ENCODE measurements around the gene CRB2. TPM values are rescaled to one million over a fixed set of nuclear protein-coding genes. Genes with fewer than 3 reads are reported as not detected.

Gene CRB2
- total RNA-seq, 2 experiments from 2014 or later, result not detected

DNA sequence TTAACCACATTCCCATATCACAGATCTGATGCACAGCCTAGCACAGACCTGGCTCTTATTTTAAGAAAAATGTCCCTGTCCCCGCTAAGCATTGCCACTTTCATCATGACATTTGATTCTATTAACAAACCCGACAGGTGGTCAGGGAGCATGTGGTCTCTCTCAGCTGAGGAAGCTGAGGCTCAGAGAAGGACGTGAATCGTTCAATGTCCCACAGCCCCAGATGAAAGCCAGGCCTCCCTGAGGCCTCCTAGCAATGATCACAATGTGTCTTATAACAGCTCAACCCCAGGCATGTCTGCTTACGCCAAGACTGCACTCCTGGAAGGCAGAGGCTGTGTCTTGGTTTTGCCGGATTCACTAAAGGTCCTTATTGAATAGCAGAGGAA, 10.4 kb upstream of the CRB2 start:
- CTCF ChIA-PET, result interaction anchor here (1.4 to 2.2 kb wide), 3 partner anchors 9 to 243 kb away, joined by 3 to 6 read pairs (median 4); no protein-coding TSS in a partner anchor
- Mint-ChIP-seq H3K4me1 (peaks cover 8% of the 10 kb centered on the region), H3K9me3 (ENCODE audit: low read depth) (no peaks in the 10 kb centered on the region), H3K27ac (no peak overlapping the region), H3K36me3 (no peaks in the 10 kb centered on the region), H3K4me3 (no peak overlapping the region), H3K27me3 (peaks cover 5% of the 10 kb centered on the region)
- ATAC-seq (no peak), DNase-seq (no peak)

DNA sequence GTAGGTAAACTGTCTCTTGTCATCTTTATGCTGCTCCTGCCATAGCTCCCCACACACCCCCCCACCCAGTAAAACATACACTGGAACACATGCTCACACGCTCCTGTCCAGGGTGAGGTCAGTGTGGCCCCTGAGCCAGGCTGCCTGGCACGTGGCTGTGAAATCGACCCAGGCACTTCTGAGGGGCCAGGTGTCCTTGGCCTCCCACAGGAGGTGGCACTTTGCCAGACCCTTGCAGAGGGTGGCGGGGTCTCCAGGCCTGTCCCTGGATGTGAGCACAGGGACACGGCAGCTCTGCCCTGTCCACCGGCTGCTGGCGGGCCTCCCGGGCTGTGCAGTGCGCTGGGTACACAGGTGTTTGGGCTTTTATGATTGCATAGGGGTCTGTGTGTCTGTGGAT, 10.0 kb upstream of the CRB2 start:
- no peak for ATAC-seq
- Mint-ChIP-seq H3K4me1 (peaks cover 5% of the 10 kb centered on the region), H3K27me3 (peaks cover 5% of the 10 kb centered on the region), H3K27ac (no peak overlapping the region), H3K9me3 (ENCODE audit: low read depth) (no peaks in the 10 kb centered on the region), H3K36me3 (no peaks in the 10 kb centered on the region), H3K4me3 (no peak overlapping the region)
- no peak for DNase-seq
- CTCF ChIA-PET, result interaction anchor here (1.7 kb wide), 1 partner anchor 8 kb away, joined by 4 read pairs; no protein-coding TSS in a partner anchor

DNA sequence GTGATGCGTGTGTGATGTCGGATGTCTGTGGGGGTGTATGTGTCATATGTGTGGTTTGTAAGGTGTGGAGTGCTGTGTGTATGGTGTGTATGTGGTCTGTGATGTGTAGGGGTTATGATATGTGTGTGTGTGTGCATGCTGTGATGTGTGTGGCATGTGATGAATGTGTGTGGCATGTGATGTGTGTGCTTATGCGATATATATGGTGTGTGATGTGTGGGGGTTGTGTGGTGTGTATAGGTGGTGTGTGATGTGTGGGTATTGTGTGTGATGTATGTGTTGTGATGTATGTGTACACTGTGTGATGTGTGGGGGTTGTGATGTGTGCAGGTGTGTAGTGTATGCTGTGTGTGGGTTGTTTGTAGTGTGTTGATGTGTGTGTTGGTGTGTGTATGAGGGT, 9.2 kb upstream of the CRB2 start:
- Mint-ChIP-seq H3K27ac (no peak overlapping the region), H3K36me3 (no peaks in the 10 kb centered on the region), H3K9me3 (ENCODE audit: low read depth) (no peaks in the 10 kb centered on the region), H3K4me3 (no peak overlapping the region), H3K4me1 (no peaks in the 10 kb centered on the region), H3K27me3 (peaks cover 5% of the 10 kb centered on the region)
- DNase-seq (no peak), ATAC-seq (no peak)
- CTCF ChIA-PET, result no interaction called here

DNA sequence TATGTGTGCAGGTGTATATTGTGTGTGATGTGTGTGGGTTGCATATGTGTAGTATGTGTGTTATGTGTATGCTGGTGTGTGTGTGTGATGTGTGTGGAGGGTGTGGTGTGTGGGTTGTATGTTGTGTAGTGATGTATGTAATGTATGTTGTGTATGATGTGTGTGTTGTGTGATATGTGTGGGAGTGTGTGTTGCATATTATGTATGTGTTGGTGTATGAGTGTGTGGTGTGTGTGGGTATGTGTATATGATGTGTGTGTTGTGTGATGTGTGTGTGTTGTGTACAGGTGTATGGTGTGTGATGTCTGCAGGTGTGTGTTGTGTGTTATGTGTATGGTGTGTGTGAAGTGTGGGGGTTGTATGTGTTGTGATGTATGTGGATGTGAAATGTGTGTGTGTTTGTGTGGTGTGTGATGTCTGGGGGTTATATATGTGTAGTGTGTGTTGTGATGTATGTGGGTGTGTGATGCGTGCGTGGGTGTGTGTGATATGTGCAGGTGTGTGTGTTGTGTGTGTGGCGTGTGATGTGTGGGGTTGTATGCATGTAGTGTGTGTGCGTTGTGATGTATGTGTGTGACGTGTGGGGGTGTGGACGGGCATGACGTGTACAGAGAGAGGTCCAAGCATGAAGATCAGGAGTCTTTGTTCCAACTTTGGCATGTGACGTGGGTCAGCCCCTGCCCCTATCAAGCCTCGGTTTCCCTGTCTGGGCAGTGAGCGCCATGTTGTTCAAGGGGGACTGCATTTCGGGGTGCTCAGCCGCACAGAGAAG, 8.5 kb upstream of the CRB2 start:
- DNase-seq (no peak), ATAC-seq (no peak)
- CTCF ChIA-PET, result no interaction called here
- Mint-ChIP-seq H3K27ac (no peak overlapping the region), H3K4me3 (no peak overlapping the region), H3K27me3 (peaks cover 9% of the 10 kb centered on the region), H3K4me1 (no peaks in the 10 kb centered on the region), H3K9me3 (ENCODE audit: low read depth) (no peaks in the 10 kb centered on the region), H3K36me3 (no peaks in the 10 kb centered on the region)

DNA sequence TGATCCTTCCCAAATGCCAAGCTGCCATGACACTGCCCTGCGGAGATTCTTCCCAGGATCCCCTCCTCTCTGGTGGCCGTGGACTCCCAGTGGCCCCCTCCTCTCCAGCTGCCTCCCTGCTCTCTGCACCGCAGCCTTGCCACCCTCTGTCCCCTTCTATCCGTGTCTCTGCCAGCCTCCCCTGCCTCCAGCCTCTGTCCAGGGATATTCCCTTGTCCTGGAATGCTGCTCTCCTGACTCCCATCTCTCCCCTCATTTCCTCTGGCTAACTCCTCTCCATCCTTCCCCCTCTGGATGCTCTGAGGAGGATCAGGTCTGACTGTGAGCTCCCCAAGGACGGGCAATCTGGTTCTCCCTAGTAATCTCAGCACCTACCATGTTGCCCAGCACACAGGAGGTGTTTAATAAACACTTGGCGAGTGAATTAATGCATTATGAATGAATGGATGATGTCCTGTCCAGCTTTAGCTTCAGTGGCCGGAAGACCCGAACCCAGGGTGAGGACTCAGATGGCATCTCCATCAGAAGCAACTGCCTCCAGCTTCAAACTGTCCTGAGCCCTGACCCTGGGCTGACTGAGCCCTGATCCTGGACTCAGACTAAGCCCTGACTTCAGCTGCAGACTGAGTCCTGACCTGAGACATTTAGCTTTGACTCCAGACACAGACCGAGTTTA, 7.5 kb upstream of the CRB2 start:
- H3K9me3 Mint-ChIP-seq (ENCODE audit: low read depth), result no peaks in the 10 kb centered on the region
- H3K27ac Mint-ChIP-seq, result no peak overlapping the region
- DNase-seq (no peak), ATAC-seq (no peak)
- no peaks in the 10 kb centered on the region for H3K36me3 Mint-ChIP-seq
- no peaks in the 10 kb centered on the region for H3K4me1 Mint-ChIP-seq
- CTCF ChIA-PET, result interaction anchor here (0.6 to 3.2 kb wide), 20 partner anchors 8 to 537 kb away, joined by 3 to 40 read pairs (median 6); partner anchors contain the start of gene RC3H2
- H3K27me3 Mint-ChIP-seq, result peaks cover 12% of the 10 kb centered on the region
- no peak overlapping the region for H3K4me3 Mint-ChIP-seq

DNA sequence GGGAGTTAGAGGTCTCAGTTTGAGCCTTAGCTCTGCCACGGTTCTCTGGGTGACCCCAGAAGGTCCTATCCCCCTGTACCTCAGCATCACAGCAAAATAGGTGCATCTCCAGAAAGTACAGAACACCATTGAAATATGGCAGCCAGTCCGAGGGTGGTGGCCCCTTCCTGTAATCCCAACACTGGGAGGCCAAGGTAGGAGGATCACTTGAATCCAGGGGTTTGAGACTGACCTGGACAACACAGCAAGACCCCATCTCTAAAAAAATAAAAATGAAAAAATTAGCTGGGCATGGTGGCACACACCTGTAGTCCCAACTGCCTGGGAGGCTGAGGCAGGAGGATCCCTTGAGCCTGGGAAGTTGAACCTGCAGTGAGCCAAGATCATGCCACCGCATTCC, 7.0 kb upstream of the CRB2 start:
- Mint-ChIP-seq H3K9me3 (ENCODE audit: low read depth) (no peaks in the 10 kb centered on the region), H3K4me3 (no peak overlapping the region), H3K27me3 (peaks cover 12% of the 10 kb centered on the region), H3K36me3 (no peaks in the 10 kb centered on the region), H3K27ac (no peak overlapping the region), H3K4me1 (peaks cover 2% of the 10 kb centered on the region)
- no peak for DNase-seq
- ATAC-seq, result no peak
- CTCF ChIA-PET, result interaction anchor here (0.9 to 3.2 kb wide), 31 partner anchors 9 to 538 kb away, joined by 3 to 40 read pairs (median 5); partner anchors contain the start of gene RC3H2

DNA sequence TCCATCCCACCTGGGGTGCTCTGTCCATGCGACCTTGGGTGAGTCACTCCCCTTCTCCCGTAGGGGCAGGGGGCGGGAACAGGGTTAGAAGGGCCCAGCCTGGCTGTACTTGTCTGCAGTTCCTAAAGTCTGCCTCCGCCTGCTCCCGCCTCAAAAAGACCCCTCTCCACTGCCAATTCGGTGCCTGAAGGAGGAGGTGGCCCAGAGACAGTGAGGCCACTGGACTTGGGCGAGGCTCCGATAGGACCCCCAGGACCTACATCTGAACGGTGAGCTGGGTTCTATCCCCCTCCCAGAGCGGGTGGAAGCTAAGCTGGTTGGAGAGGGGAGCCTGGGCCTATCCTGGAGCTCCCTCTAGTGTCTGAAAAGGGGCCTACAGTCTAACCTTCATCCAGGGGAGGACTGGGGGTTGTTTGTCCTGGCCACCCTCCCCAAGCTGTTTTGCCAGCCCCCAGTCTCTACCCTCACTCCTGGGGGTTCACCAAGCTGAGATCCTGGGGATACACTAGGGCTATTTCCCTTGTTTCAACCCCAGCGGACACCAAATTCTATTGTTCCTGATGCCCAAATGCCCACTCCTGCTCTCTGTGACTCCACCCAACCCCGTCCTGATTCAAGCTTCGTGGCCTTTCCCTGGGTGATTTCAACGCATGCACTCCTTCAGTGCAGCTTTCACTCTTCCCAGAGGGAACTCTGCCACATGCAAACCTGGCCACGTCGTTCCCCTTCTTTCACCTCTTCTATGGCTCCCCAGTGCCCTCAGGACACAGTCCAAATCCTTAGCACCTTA, 6.1 kb upstream of the CRB2 start:
- no peak overlapping the region for H3K27ac Mint-ChIP-seq
- H3K9me3 Mint-ChIP-seq (ENCODE audit: low read depth), result no peaks in the 10 kb centered on the region
- H3K27me3 Mint-ChIP-seq, result peaks cover 12% of the 10 kb centered on the region
- ATAC-seq, result peak; percentile 81
- no peak overlapping the region for H3K4me3 Mint-ChIP-seq
- H3K4me1 Mint-ChIP-seq, result peaks cover 3% of the 10 kb centered on the region
- H3K36me3 Mint-ChIP-seq, result no peaks in the 10 kb centered on the region
- CTCF ChIA-PET, result interaction anchor here (0.6 to 3.2 kb wide), 50 partner anchors 8 to 881 kb away, joined by 3 to 40 read pairs (median 4); partner anchors contain the start of gene RC3H2
- peak; percentile 74 for DNase-seq

DNA sequence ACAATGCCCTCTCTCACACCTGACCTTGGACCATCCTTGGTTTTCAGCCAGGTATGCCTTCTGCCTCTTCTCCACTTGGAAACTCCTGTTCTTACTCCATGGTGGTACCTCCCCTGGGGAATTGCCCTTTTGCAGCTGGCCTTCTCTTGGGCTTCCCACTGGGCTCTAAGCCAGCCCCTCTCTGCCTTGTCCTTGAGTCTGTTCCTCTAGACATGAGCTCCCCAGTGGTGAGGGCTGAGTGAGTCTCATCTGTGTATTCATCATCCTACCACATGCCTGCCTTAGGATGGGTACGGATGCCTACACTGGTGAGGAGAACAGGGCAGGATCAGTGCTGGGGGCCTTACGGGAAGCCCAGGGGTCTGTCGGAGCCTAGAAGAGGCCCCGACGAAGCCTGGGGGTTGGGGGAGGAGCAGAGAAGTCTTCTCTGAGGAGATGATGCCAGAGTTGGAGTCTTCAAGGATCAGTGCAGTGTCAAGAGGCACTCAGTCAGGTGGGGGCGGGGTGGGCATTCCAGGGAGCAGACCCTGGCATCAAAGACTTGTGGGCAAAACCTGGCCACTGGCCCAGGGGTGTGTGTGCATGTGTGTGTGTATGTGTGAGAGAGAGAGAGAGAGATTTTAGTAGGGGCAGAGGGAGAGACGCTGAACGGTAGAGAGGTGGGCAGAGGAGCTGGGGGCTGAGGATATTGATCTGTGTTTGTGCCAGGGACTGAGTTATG, 5.2 kb upstream of the CRB2 start:
- Mint-ChIP-seq H3K4me3 (no peak overlapping the region), H3K4me1 (peaks cover 3% of the 10 kb centered on the region), H3K27me3 (peaks cover 12% of the 10 kb centered on the region), H3K36me3 (no peaks in the 10 kb centered on the region), H3K27ac (peak overlapping the region; percentile 29), H3K9me3 (ENCODE audit: low read depth) (no peaks in the 10 kb centered on the region)
- CTCF ChIA-PET, result interaction anchor here (0.5 to 3.2 kb wide), 27 partner anchors 9 to 540 kb away, joined by 3 to 40 read pairs (median 6); partner anchors contain the start of gene RC3H2
- ATAC-seq (no peak), DNase-seq (no peak)

DNA sequence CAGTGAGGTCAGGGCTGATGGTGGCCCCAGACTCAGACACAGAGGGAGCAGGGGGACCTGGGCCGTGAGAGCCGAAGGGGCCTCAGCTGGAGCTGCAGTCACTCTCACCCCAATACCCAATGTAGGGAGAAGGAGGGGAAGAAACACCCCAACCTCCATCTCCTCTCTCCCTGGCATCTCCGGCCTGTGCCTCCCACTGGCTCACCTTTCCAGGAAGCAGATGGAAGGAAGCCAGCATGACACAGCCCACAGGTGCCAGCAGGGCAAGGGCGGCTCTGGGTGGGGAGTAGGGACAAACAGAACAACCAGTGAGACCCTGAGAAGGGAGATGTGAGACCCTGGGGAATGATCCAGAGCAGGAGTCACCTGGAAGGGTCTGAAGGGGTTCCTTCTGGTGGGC, 3.0 kb upstream of the CRB2 start:
- ATAC-seq, result no peak
- Mint-ChIP-seq H3K9me3 (ENCODE audit: low read depth) (no peaks in the 10 kb centered on the region), H3K27ac (no peak overlapping the region), H3K36me3 (no peaks in the 10 kb centered on the region), H3K27me3 (peaks cover 12% of the 10 kb centered on the region), H3K4me1 (peaks cover 3% of the 10 kb centered on the region), H3K4me3 (no peak overlapping the region)
- CTCF ChIA-PET, result interaction anchor here (5.6 kb wide), 1 partner anchor 33 kb away, joined by 55 read pairs; no protein-coding TSS in a partner anchor
- no peak for DNase-seq

DNA sequence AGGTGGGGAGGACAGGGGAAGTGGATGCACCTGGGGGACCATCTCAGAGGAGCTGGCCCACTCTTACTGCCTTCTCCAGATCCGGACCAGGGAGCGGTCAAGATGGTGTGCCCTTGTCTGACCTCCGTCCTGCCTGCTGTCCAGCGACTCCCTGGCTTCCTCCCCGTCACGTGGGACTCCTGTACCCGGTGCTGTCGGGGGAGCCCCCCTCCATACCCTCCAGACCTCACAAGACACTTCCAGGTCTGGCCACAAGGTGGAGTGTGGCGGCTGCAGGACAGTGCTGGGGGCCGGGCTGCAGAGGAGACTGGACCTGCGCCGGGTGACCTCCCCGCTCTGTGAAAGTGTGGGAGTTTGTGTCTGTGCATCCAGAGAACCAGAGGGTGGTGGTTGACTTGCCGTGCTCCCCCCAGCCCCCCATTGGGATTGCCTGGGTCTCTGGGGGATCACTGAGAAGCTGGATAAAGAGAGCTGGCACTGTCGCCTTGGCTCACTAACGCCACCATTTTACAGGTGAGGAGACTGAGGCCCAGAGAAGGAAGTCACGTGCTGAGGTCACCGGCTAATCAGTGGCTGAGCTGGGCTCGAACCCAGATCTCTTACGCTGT, 1.9 kb upstream of the CRB2 start:
- CTCF ChIA-PET, result interaction anchor here (0.7 to 5.6 kb wide), 11 partner anchors 9 to 687 kb away, joined by 3 to 55 read pairs (median 4); no protein-coding TSS in a partner anchor
- Mint-ChIP-seq H3K4me3 (no peak overlapping the region), H3K36me3 (no peaks in the 10 kb centered on the region), H3K27ac (no peak overlapping the region), H3K4me1 (peaks cover 12% of the 10 kb centered on the region), H3K27me3 (peaks cover 12% of the 10 kb centered on the region), H3K9me3 (ENCODE audit: low read depth) (no peaks in the 10 kb centered on the region)
- ATAC-seq, result no peak
- peak; percentile 75 for DNase-seq

DNA sequence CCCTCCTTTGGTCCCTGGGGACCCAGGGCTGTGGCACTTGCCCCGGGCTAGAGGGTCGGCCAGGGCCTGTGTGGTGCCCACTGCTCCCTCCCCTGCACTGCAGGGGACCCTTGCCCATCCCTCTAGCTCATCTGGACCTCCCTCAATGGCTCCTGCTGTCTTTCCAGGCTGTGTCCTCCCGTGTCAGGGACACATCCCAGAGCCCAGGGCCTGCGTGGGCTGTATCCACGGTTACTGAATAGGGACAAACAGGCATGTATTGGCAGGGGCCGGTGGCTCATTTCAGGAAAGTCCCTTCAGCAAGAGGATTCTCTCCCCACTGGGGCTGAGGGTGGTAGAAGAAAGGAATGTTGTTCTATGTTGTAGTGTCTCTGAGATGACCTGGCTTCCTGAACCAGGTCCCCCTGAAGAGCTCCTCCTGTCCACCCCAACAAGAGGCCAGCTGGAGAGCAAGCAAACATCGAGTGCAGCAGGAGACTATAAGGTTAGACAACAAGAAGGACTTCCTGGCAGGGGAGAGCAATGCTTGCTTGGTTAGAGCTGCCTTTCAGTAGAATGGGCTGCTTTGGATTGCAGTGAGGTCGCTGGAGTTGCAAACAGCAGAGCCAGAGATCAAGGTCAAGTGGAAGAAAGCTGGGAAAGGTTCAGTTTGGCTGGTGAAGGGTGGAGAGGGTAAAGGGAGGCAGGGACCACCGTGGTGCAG, 1.0 kb upstream of the CRB2 start:
- Mint-ChIP-seq H3K27me3 (peaks cover 12% of the 10 kb centered on the region), H3K4me1 (peaks cover 21% of the 10 kb centered on the region), H3K27ac (no peak overlapping the region), H3K9me3 (ENCODE audit: low read depth) (no peaks in the 10 kb centered on the region), H3K4me3 (no peak overlapping the region), H3K36me3 (no peaks in the 10 kb centered on the region)
- no peak for DNase-seq
- CTCF ChIA-PET, result interaction anchor here (0.7 to 5.6 kb wide), 11 partner anchors 8 to 686 kb away, joined by 3 to 55 read pairs (median 4); no protein-coding TSS in a partner anchor
- ATAC-seq, result no peak
